MG63 (cell line): Measurements from ENCODE around the gene PCDHA7. TPM values are rescaled to one million over a fixed set of nuclear protein-coding genes. Genes with fewer than 3 reads are reported as not detected.
"Not testable (repeated sequence)": the region's sequence is repeated elsewhere in the genome, so short reads cannot be mapped to it uniquely, and the experiment has no call there.

Experiments
- DNase-seq: peaks from one replicate; pipeline ENCODE4 v3.0.0-alpha.2; 2020
- H3K27me3 ChIP-seq: fragments of 250-450 bp; sonication (Bioruptor Pico); 2 replicates; pipeline ENCODE4 v1.5.1; 2020; ENCODE audit warnings: mild to moderate bottlenecking, moderate library complexity
- H3K36me3 ChIP-seq: fragments of 250-450 bp; sonication (Bioruptor Pico); 2 replicates; pipeline ENCODE4 v1.5.1; 2020; ENCODE audit warnings: mild to moderate bottlenecking, moderate library complexity
- H3K4me3 ChIP-seq: fragments of 250-450 bp; sonication (Bioruptor Pico); 2 replicates; pipeline ENCODE4 v1.5.1; 2020; ENCODE audit warnings: mild to moderate bottlenecking, moderate library complexity
- H3K9me3 ChIP-seq: fragments of 250-450 bp; sonication (Bioruptor Pico); 2 replicates; pipeline ENCODE4 v1.5.1; 2020; ENCODE audit warnings: mild to moderate bottlenecking, moderate library complexity
- total RNA-seq: library from RNA; depleted of rRNA; stranded (reverse); fragments of >200 nt; shearing (Covaris generic); gene quantifications from 2 replicates; pipeline ENCODE4 v1.2.3, GENCODE V29; 2014; ENCODE audit warnings: low replicate concordance; rRNA removed

Gene PCDHA7
- total RNA-seq, 1 experiment from 2014 or later = 0.10 TPM

- H3K36me3 ChIP-seq, H3K27me3 ChIP-seq, DNase-seq, H3K4me3 ChIP-seq, H3K9me3 ChIP-seq: not testable (repeated sequence)
Observed at GRCh38 chr5:140876541-140877261, 42.6 kb downstream of the PCDHA7 start.

- H3K36me3 ChIP-seq = no peaks in the 10 kb centered on the region
- DNase-seq = no peak
- H3K9me3 ChIP-seq = no peaks in the 10 kb centered on the region
- H3K27me3 ChIP-seq = no peaks in the 10 kb centered on the region; the same call in 1 of the 2 replicates
- no peak overlapping the region for H3K4me3 ChIP-seq
Observed at GRCh38 chr5:140877262-140877581, 43.2 kb downstream of the PCDHA7 start.

- H3K4me3 ChIP-seq = no peak within 1 kb of the TSS
- H3K36me3 ChIP-seq = no peaks in the 10 kb centered on the region
- DNase-seq = no peak
- no peaks in the 10 kb centered on the region for H3K9me3 ChIP-seq
- no peaks in the 10 kb centered on the region for H3K27me3 ChIP-seq
Observed at GRCh38 chr5:140881889-140882590, 48.0 kb downstream of the PCDHA7 start, which contains the start of gene PCDHA13. Gene PCDHA13 (plus strand): TSS chr5:140882124. CDS start chr5:140882269, 145 bp downstream.

- Histone ChIP-seq H3K36me3 (no peaks in the 10 kb centered on the region), H3K27me3 (peaks cover 2% of the 10 kb centered on the region; the same call in 1 of the 2 replicates), H3K4me3 (no peak overlapping the region), H3K9me3 (no peaks in the 10 kb centered on the region)
- DNase-seq = no peak
Observed at GRCh38 chr5:140882591-140882899, 48.5 kb downstream of the PCDHA7 start.

GRCh38 chr5:140883373-140883772 lies 49.3 kb downstream of the PCDHA7 start:
- Histone ChIP-seq H3K9me3 (no peaks in the 10 kb centered on the region), H3K36me3 (no peaks in the 10 kb centered on the region), H3K27me3 (peaks cover 4% of the 10 kb centered on the region; the same call in 1 of the 2 replicates), H3K4me3 (no peak overlapping the region)
- no peak for DNase-seq

- no peaks in the 10 kb centered on the region for H3K36me3 ChIP-seq
- H3K9me3 ChIP-seq = no peaks in the 10 kb centered on the region
- no peak overlapping the region for H3K4me3 ChIP-seq
- DNase-seq = no peak
- H3K27me3 ChIP-seq = peaks cover 4% of the 10 kb centered on the region; the same call in 1 of the 2 replicates
Observed at GRCh38 chr5:140883927-140884697, 50.0 kb downstream of the PCDHA7 start.

Other genes starting within 250 kb of the PCDHA7 start
- gene CD14, start 201.1 kb upstream of the PCDHA7 start, total RNA-seq = 0.49 and 2.6 TPM in 2 replicates
- gene TMCO6, start 194.8 kb upstream of the PCDHA7 start, total RNA-seq = 5.5 and 10.7 TPM in 2 replicates
- gene NDUFA2, start 186.6 kb upstream of the PCDHA7 start, total RNA-seq = 86.0 and 94.5 TPM in 2 replicates
- 53.6 and 96.7 TPM in 2 replicates for gene IK, start 186.4 kb upstream of the PCDHA7 start, total RNA-seq
- gene WDR55, start 169.4 kb upstream of the PCDHA7 start, total RNA-seq = 28.8 and 38.9 TPM in 2 replicates
- gene DND1, start 160.7 kb upstream of the PCDHA7 start, total RNA-seq = 0.94 TPM in 1 of 2 replicates, not detected in the other
- gene HARS1, start 142.9 kb upstream of the PCDHA7 start, total RNA-seq = 96.9 and 116 TPM in 2 replicates
- 41.8 and 50.1 TPM in 2 replicates for gene HARS2, start 142.8 kb upstream of the PCDHA7 start, total RNA-seq
- 72.7 and 90.9 TPM in 2 replicates for gene ZMAT2, start 133.8 kb upstream of the PCDHA7 start, total RNA-seq
- gene PCDHA1, start 48.1 kb upstream of the PCDHA7 start, total RNA-seq = 0.10 TPM in 1 of 2 replicates, not detected in the other
- 0.44 TPM in 1 of 2 replicates, not detected in the other for gene PCDHA2, start 39.4 kb upstream of the PCDHA7 start, total RNA-seq
- not detected in 2 replicates for gene PCDHA3, start 33.2 kb upstream of the PCDHA7 start, total RNA-seq
- gene PCDHA4, start 27.2 kb upstream of the PCDHA7 start, total RNA-seq = not detected in 2 replicates
- not detected in 2 replicates for gene PCDHA5, start 12.7 kb upstream of the PCDHA7 start, total RNA-seq
- 0.86 TPM in 1 of 2 replicates, not detected in the other for gene PCDHA6, start 6.3 kb upstream of the PCDHA7 start, total RNA-seq
- not detected in 2 replicates for gene PCDHA8, start 6.9 kb downstream of the PCDHA7 start, total RNA-seq
- gene PCDHA9, start 14.1 kb downstream of the PCDHA7 start, total RNA-seq = not detected in 2 replicates
- not detected in 2 replicates for gene PCDHA10, start 21.6 kb downstream of the PCDHA7 start, total RNA-seq
- gene PCDHA11, start 34.7 kb downstream of the PCDHA7 start, total RNA-seq = not detected in 2 replicates
- not detected in 2 replicates for gene PCDHA12, start 41.0 kb downstream of the PCDHA7 start, total RNA-seq
- not detected in 2 replicates for gene PCDHA13, start 47.9 kb downstream of the PCDHA7 start, total RNA-seq
- gene PCDHAC1, start 92.0 kb downstream of the PCDHA7 start, total RNA-seq = not detected in 2 replicates
- gene PCDHAC2, start 132.2 kb downstream of the PCDHA7 start, total RNA-seq = 0.07 TPM in 1 of 2 replicates, not detected in the other
- gene PCDHB1, start 217.1 kb downstream of the PCDHA7 start, total RNA-seq = not detected in 2 replicates